T-helper 2 cell treated with Interferon-gamma antibody and Interleukin-4, amounts not matched to agents 5 μg/mL and 100 μg/mL, for 36 hours (primary cell): ENCODE measurements around the gene IL12RB2.
A peak's percentile ranks its signal among the peaks of the same experiment; 100 is the strongest.

Experiments
- DNase-seq: peaks from one replicate; pipeline ENCODE4 v3.0.0; 2021; ENCODE audit warnings: low spot score
- H3K27ac Mint-ChIP-seq: one replicate; pipeline ENCODE4 v1.8.0; 2021; ENCODE audit warnings: mild to moderate bottlenecking, mixed read lengths
- H3K27me3 Mint-ChIP-seq: one replicate; pipeline ENCODE4 v1.8.0; 2021; ENCODE audit warnings: low read depth, mixed read lengths
- H3K36me3 Mint-ChIP-seq: one replicate; pipeline ENCODE4 v1.8.0; 2021; ENCODE audit warnings: low read depth, mixed read lengths
- H3K4me1 Mint-ChIP-seq: one replicate; pipeline ENCODE4 v1.8.0; 2021; ENCODE audit warnings: low read depth, mixed read lengths
- H3K4me3 Mint-ChIP-seq: one replicate; pipeline ENCODE4 v1.8.0; 2022; ENCODE audit warnings: mild to moderate bottlenecking, moderate library complexity, mixed read lengths
- H3K9me3 Mint-ChIP-seq: one replicate; pipeline ENCODE4 v1.8.0; 2021; ENCODE audit warnings: mixed read lengths

IL12RB2 gene

DNA sequence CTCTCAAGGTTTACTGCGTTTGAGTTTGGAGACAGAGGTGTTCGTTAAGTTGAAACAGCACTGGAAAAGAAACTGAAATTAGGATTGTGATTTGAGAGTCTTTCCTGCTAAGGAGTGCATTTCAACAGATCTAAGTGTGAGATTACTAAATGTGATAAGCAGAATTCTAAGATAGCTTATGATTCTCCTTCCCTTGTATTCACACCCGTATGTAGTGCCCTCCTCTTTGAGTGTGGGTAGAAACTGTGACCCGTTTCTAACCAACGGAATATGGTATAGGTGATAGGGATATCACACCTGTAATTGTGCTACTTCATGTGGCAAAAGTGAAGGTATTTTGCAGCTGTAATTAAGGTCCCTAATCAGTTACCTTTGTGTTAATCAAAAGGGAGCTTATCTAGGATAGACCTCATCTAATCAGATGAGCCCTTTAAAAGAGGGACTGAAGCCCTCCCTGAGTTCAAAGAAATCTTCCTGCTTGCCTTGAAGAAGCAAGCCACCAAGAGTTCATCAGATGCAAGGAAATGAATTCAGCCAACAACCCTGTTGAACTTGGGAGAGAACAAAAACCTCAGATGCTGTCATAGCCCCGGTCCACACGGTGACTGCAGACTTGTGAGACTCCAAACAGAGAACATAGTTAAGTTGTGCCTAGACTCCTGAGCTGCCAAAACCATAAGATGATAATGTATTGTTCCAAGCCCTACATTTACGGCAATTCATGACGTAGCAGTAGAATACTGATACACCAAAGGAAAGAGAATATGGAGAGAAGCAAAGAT lies 12.6 kb upstream of the IL12RB2 start:
- Mint-ChIP-seq H3K27me3 (no peaks in the 10 kb centered on the region), H3K27ac (peak overlapping the region; percentile 85), H3K4me1 (peaks cover 35% of the 10 kb centered on the region), H3K9me3 (peaks cover 20% of the 10 kb centered on the region), H3K4me3 (peak overlapping the region; percentile 70), H3K36me3 (peaks cover 2% of the 10 kb centered on the region)
- peak; percentile 55 for DNase-seq

DNA sequence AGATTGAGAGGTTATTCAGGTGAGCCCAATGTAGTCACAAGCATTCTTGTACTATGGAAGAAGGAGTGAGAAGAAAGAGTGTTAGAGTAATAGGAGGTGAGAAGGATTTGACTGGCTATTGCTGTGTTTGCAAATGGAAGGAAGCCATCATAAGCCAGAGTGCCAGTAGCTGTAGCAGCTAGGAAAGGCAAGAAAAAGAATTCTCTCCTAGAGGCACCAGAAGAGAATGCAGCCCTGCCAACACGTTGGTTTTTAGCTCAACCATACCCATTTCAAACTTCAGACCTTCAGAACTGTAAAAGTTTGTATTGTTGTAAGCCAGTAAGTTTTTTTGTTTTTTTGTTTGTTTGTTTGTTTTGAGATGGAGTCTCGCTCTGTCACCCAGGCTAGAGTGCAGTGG lies 8.9 kb upstream of the IL12RB2 start:
- no peaks in the 10 kb centered on the region for H3K27me3 Mint-ChIP-seq
- peaks cover 4% of the 10 kb centered on the region for H3K9me3 Mint-ChIP-seq
- no peak overlapping the region for H3K4me3 Mint-ChIP-seq
- H3K4me1 Mint-ChIP-seq: peaks cover 56% of the 10 kb centered on the region
- H3K36me3 Mint-ChIP-seq: no peaks in the 10 kb centered on the region
- no peak for DNase-seq
- no peak overlapping the region for H3K27ac Mint-ChIP-seq

DNA sequence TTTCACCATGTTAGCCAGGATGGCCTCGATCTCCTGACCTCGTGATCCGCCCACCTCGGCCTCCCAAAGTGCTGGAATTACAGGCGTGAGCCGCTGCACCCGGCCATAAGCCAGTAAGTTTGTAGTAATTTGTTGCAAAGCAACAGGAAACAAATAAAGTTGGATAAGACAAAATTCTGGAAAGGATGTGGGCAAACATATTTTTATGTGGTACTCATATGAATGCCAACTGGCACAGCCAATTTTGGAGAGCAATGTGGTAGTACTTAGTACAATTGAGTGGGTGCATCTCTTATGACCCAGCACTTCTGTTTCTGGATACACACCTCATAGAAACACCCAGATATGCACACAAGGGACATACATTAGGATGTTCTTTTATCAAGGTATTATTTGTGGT lies 8.4 kb upstream of the IL12RB2 start:
- no peak overlapping the region for H3K4me3 Mint-ChIP-seq
- peaks cover 56% of the 10 kb centered on the region for H3K4me1 Mint-ChIP-seq
- H3K9me3 Mint-ChIP-seq: peaks cover 4% of the 10 kb centered on the region
- DNase-seq: no peak
- no peak overlapping the region for H3K27ac Mint-ChIP-seq
- H3K27me3 Mint-ChIP-seq: no peaks in the 10 kb centered on the region
- H3K36me3 Mint-ChIP-seq: no peaks in the 10 kb centered on the region

DNA sequence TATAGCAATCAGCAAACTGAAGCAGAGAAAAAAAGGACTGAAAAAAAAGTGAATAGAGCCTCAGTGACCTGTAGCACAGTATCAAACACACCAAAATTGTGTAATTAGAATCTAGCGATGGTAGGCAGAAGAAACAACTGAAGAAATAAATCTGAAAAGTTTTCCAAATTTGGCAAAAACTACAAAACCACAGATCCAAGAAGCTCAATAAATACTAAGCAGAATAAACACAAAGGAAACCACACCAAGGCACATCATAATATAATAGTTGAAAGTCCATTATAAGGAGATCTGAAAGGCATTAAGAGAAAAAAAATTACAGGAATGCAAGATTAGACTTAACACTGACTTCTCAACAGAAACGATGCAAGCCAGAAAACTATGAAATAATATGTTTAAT lies 7.1 kb upstream of the IL12RB2 start:
- H3K27me3 Mint-ChIP-seq: no peaks in the 10 kb centered on the region
- no peak overlapping the region for H3K4me3 Mint-ChIP-seq
- H3K27ac Mint-ChIP-seq: no peak overlapping the region
- H3K36me3 Mint-ChIP-seq: no peaks in the 10 kb centered on the region
- peaks cover 52% of the 10 kb centered on the region for H3K4me1 Mint-ChIP-seq
- no peak for DNase-seq
- H3K9me3 Mint-ChIP-seq: peaks cover 4% of the 10 kb centered on the region

DNA sequence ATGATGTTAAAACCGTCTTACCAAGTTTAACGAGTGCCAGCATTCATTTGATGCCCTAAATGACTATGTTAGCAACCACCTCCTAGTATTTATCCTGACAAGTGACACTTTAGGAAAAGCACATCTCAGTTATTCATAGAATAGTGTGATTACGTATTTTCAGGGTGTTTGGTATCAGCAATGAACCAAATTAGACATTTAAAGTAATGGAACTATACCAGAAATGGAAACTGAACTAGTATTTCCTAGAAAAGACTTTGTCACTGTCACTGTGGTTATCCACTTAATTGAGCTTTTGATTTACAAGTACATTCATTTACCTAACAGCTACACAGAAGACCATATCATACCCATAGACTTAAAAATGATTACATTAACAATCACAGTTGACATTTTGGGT lies 3.6 kb upstream of the IL12RB2 start:
- Mint-ChIP-seq H3K4me1 (peaks cover 59% of the 10 kb centered on the region), H3K4me3 (peak overlapping the region; percentile 59)
- no peak for DNase-seq

DNA sequence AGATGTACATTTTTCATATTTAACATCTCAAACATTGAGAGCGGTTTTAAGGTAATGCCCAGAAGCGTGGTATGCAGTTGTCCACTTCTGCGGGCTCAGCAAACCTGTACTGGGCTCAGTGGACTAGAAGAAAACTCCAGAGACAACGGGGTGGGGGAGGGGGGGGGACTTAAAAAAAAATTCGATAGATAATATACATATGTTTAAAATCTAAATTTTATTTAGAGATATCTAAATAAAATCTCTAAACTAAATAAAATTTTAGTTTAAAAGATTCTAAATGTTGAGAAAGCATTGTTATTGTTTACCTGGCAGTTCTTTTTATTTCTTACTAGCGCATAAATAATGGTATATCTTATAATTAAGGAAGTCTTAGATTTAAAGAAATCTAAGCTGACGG lies 1.1 kb upstream of the IL12RB2 start:
- H3K27me3 Mint-ChIP-seq: no peaks in the 10 kb centered on the region
- peaks cover 61% of the 10 kb centered on the region for H3K4me1 Mint-ChIP-seq
- H3K4me3 Mint-ChIP-seq: peak overlapping the region; percentile 85
- DNase-seq: no peak
- no peaks in the 10 kb centered on the region for H3K9me3 Mint-ChIP-seq
- H3K36me3 Mint-ChIP-seq: peaks cover 5% of the 10 kb centered on the region
- H3K27ac Mint-ChIP-seq: peak overlapping the region; percentile 94

More for the DNA sequence above, 3.6 kb upstream of the IL12RB2 start:
- Mint-ChIP-seq H3K27ac (peak overlapping the region; percentile 83), H3K36me3 (no peaks in the 10 kb centered on the region), H3K9me3 (no peaks in the 10 kb centered on the region), H3K27me3 (no peaks in the 10 kb centered on the region)

DNA sequence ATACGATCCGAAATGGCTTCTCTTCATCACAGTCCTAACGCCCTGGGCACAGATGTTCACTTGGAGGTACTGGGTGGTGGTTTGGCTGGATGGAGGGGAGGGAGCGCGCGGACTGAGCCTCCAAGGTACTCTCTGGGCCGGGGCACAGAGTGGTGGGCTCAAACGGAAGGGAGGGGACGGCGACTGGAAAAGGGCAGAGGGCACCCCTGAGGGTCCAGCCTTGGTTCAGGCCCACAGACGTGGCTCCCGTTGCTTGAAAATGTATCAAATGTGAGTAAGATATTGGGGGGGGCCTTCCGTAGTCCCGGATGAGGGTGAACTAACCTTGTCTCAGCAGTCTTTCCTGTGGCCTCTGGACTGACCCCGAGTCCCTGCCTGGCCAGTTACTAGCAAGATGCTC lies 463 bp downstream of the IL12RB2 start:
- no peaks in the 10 kb centered on the region for H3K27me3 Mint-ChIP-seq
- H3K4me3 Mint-ChIP-seq: peak overlapping the region; percentile 92
- H3K27ac Mint-ChIP-seq: peak overlapping the region; percentile 96
- H3K9me3 Mint-ChIP-seq: no peaks in the 10 kb centered on the region
- peaks cover 11% of the 10 kb centered on the region for H3K36me3 Mint-ChIP-seq
- DNase-seq: no peak
- H3K4me1 Mint-ChIP-seq: peaks cover 59% of the 10 kb centered on the region

DNA sequence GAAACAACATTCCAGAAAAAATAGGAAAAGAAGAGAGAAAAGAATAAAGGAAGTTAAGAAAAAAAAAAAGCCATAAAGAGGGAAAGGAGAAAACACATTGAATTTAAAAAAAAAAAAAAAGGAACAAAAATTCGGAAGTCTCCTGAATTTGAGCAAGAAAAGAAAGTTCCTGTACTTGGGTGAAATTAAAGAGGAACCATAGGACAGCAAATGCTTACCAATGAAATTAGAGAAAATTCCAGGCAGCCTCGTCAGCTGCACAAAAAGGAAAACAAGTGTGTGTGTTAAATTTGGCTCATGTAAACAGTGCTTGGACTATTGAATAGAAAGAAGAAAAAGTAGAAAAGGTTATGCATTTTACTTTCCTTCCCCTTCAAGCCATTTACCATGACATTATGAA lies 4.9 kb downstream of the IL12RB2 start:
- H3K36me3 Mint-ChIP-seq: peaks cover 23% of the 10 kb centered on the region
- no peaks in the 10 kb centered on the region for H3K27me3 Mint-ChIP-seq
- H3K27ac Mint-ChIP-seq: no peak overlapping the region
- no peaks in the 10 kb centered on the region for H3K9me3 Mint-ChIP-seq
- no peak overlapping the region for H3K4me3 Mint-ChIP-seq
- H3K4me1 Mint-ChIP-seq: peaks cover 55% of the 10 kb centered on the region
- no peak for DNase-seq

DNA sequence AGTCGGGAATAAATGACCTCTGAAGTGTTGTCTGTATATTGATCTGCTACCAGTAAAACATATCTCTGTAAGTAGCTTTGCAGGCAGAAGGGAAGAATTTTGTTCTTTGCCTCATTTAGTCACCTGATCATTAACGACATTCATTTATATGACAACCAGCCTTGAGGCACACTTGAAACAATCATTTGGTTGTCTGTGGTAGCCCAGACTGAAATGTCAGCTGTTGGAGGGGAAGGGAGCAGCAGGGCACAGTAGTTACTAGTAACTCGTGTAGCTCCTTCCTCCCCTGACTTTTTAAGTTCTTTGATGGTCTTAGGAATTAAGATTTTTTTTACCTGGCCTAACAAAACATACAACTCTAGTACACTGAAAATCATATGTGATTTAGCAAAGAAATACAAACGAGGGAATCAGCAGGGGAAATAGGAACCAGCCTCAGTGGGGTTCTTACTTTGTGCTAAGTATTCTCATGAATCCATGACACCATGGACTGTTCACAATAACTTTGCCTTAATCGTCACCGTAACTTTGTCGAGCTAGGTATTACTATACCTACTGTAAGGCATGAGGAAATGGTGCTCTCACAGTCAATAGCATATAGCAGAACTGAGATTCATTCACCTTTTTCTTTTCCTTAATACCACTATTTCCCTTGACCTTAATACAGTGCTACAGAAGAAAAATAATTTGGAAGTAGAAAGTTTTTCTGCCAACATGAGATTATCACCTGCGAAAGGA lies 6.4 kb downstream of the IL12RB2 start:
- Mint-ChIP-seq H3K36me3 (peaks cover 23% of the 10 kb centered on the region), H3K4me3 (peak overlapping the region; percentile 40), H3K27me3 (no peaks in the 10 kb centered on the region), H3K4me1 (peaks cover 48% of the 10 kb centered on the region), H3K27ac (peak overlapping the region; percentile 71), H3K9me3 (no peaks in the 10 kb centered on the region)
- DNase-seq: no peak

DNA sequence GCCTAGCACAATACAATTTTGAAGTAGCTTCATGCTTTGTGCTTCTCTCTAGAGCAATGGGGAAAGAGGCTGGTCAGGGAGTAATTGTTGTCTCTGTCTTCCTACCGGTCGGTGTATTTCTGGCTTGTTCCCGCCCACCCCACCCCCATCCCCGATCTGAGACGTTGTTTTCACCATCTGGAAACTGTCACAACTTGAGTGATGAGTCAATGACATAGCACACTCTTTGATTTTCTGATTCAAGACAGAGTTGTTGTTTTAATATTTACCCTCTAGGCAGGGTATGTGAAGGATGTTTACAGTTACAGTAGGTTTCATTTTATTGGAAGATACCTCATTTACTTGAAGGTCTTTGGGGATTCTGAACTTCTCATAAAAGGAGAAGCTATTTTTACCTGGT lies 7.0 kb downstream of the IL12RB2 start:
- no peak for DNase-seq
- Mint-ChIP-seq H3K9me3 (no peaks in the 10 kb centered on the region), H3K4me1 (peaks cover 43% of the 10 kb centered on the region), H3K4me3 (peak overlapping the region; percentile 70), H3K27me3 (no peaks in the 10 kb centered on the region), H3K27ac (peak overlapping the region; percentile 76), H3K36me3 (peaks cover 24% of the 10 kb centered on the region)

DNA sequence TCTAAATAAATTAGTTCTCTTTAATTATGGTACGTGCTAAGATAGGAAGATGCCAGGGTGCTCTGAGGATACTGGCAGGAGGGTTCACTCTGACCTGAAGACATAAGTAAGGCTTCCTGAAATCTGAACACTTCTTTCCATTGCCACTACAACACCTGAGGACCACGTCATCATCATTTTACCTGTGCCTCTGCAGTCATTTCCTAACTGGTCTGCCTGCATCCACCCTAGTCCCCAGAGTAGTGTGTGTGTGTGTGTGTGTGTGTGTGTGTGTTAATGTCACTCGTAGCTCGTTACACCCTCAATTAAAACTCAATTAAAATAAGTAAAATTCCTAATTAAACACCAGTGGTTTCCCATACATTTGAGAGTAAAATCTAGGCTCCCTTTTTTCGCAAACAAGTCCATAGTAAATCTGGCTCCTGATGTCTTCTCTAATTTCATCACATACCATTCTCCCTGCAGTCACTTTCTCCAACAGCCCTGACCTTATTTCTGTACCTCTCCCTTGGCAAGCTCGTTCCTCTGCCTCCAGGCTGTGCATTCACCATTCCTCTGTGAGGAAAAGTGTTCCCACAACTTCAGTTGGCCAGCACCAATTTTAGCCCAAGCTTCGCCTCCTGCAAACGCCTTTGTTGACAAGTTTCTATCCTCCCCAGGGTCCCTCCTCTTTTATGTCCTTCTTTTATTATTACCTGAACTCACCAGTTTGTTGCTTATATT lies 8.7 kb downstream of the IL12RB2 start:
- peaks cover 28% of the 10 kb centered on the region for H3K36me3 Mint-ChIP-seq
- H3K27ac Mint-ChIP-seq: no peak overlapping the region
- H3K4me3 Mint-ChIP-seq: no peak overlapping the region
- peaks cover 39% of the 10 kb centered on the region for H3K4me1 Mint-ChIP-seq
- H3K27me3 Mint-ChIP-seq: no peaks in the 10 kb centered on the region
- no peaks in the 10 kb centered on the region for H3K9me3 Mint-ChIP-seq
- DNase-seq: no peak

DNA sequence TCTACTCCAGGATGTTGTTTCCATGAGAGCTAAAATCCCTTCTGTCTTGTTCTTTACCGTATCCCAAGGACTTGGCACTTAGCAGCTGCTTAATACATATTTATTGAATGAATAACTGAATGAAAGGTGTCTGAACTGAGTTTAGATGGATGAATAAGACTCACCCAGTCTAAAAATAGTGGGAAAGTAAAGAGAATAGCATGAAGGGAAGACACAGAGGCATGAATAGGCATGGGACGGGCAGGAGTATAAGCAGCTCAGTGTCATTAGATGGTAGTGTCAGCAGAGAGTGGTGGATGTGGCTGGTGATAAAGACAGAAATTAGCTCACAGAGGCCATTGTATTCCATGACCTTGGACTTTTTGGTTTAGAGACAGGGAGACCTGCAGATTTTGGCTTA lies 9.2 kb downstream of the IL12RB2 start:
- DNase-seq: no peak
- H3K4me3 Mint-ChIP-seq: no peak overlapping the region
- no peak overlapping the region for H3K27ac Mint-ChIP-seq
- H3K27me3 Mint-ChIP-seq: no peaks in the 10 kb centered on the region
- peaks cover 34% of the 10 kb centered on the region for H3K36me3 Mint-ChIP-seq
- H3K9me3 Mint-ChIP-seq: no peaks in the 10 kb centered on the region
- peaks cover 36% of the 10 kb centered on the region for H3K4me1 Mint-ChIP-seq

DNA sequence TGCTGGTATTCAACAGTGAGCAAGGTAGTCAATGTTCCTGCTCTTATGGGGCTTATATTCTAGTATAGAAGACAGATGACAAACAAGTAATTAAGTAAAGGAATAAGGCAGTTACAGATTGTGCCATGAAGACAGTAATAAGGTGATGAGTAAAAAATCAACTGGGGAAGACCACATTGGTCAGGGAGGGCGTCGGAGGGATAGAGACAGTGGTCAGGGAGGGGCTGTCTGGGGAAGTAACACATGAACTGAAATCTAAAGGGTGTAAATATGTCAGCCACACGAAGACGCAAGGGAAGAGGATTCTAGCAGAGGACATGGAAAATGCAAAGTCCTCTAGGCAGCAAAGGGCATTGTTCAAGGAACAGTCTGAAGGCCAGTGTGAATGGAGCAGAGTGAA lies 10.1 kb downstream of the IL12RB2 start:
- no peaks in the 10 kb centered on the region for H3K9me3 Mint-ChIP-seq
- no peaks in the 10 kb centered on the region for H3K27me3 Mint-ChIP-seq
- peaks cover 37% of the 10 kb centered on the region for H3K36me3 Mint-ChIP-seq
- DNase-seq: no peak
- H3K4me1 Mint-ChIP-seq: peaks cover 31% of the 10 kb centered on the region
- no peak overlapping the region for H3K4me3 Mint-ChIP-seq
- H3K27ac Mint-ChIP-seq: no peak overlapping the region

DNA sequence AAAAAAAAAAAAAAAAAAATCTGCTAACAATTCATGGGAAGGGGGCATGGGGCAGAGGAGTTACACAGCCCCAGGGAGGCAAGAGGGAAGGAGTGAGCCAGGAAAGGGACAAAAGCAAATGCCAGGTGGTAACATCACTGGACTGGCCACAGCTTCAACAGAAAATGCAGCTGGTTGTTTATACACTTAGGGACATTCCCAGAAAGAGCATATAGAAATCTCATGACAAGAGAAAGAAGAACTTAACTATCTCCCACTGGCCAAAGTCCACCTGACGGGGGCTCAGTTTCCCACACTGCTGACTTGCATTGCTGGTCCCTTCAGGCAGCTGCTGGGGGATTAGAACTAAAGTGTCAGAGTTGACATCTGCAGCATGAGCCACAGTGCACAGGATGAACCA lies 14.8 kb downstream of the IL12RB2 start:
- Mint-ChIP-seq H3K36me3 (peaks cover 51% of the 10 kb centered on the region), H3K4me3 (no peak overlapping the region), H3K27me3 (no peaks in the 10 kb centered on the region), H3K27ac (no peak overlapping the region), H3K9me3 (no peaks in the 10 kb centered on the region), H3K4me1 (peaks cover 6% of the 10 kb centered on the region)
- DNase-seq: no peak
